GM19463 (cell line): ENCODE measurements around the gene BTNL3.
"Not testable (repeated sequence)": the region's sequence is repeated elsewhere in the genome, so short reads cannot be mapped to it uniquely, and the experiment has no call there.

ENCODE experiments used
- ATAC-seq: cut with Tn5 transposase; IDR thresholded peaks from one replicate; pipeline ENCODE4 v1.9.1; 2021; ENCODE audit warnings: mild to moderate bottlenecking, moderate library complexity; ENCODE audit not compliant: unreplicated experiment

Gene BTNL3

DNA sequence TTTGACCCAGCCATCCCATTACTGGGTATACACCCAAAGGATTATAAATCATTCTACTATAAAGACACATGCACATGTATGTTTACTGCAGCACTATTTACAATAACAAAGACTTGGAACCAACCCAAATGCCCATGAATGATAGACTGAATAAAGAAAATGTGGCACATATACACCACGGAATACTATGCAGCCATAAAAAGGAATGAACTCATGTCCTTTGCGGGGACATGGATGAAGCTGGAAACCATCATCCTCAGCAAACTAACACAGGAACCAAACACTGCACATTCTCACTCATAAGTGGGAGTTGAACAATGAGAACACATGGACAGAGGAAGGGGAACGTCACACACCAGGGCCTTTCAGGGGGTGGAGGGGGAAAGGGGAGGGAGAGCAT is 28.8 kb downstream of the BTNL3 start:
- not testable (repeated sequence) for ATAC-seq

DNA sequence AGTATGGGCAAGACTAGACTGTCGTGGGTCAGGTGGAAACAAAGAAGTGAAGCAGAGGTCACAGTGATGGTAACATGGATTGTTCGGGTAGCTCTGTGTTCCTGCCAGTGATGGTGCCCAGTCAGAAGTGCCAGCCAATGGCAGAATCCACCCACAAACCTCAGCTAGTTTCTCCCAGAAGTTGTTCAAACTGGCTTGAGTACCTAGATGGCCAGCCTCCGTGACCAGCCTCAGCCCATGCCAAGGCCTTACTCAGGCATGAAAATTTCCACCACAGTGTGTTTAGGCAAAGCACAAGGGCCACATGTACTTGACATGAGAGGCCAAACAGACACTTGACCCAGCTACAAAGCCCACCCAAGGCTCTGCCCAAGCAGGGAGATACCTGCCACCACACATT is 32.0 kb downstream of the BTNL3 start:
- ATAC-seq: no peak

DNA sequence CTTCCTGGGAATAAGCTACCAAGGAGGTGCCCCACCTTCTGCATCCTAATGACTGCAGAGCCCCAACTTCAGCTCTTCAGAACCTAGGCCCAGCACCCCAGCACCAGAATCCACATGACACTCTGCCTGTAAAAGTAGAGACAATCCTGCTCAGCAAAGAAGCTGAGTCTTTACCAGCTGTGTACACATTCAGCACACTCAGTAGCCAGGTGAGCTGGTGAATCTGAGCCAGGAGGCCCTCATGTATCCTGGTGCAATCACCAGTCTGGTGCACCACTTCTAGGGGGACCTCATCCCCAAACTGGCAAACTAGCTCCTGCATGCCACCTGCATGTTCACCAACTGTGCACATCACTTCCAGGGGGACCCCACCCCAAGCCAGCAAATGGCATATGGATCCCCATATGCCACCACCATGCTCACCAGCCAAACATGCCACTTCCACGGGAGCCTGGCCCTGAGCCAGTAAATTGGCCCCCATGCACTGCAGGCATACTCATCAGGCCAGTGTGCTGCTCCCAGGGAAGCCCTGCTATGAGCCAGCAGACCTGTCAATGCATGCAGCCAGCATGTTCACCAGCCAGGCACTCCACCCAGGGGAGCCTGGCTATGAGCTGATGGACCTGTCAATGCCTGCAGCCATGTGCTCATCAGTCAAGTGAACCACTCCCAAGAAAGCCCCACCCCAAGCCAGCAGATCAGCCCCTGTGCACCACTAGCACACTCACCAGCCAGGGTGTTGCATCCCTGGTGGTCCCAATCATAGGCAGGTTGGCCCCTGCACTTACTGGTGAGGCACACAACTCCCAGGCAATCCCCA is 35.8 kb downstream of the BTNL3 start:
- ATAC-seq: no peak

DNA sequence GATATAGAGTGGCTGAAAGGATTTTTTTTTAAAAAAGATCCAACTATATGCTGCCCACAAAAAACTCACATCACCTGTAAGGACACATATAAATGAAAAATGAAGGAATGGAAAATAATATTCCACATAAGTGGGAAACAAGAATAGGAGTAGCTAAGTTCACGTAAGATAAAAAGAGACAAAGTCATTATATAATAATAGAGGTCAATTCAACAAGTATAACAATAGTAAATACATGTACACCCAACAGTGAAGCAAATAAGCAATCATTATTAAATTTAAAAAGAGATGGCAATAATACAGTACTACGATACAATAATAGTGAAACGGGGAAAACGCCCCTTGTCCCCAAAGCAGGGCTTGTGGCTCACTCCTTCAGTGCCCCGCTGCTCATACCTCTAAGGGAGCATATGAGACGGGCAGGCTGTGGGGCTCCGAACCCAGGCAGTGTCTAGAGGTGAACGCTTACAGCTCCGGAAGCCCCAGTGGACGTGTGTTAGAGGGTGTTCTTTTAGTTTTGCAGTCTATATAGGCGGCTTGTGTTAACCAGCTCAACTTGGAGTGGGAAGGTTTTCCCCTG is 38.9 kb downstream of the BTNL3 start:
- no peak for ATAC-seq

DNA sequence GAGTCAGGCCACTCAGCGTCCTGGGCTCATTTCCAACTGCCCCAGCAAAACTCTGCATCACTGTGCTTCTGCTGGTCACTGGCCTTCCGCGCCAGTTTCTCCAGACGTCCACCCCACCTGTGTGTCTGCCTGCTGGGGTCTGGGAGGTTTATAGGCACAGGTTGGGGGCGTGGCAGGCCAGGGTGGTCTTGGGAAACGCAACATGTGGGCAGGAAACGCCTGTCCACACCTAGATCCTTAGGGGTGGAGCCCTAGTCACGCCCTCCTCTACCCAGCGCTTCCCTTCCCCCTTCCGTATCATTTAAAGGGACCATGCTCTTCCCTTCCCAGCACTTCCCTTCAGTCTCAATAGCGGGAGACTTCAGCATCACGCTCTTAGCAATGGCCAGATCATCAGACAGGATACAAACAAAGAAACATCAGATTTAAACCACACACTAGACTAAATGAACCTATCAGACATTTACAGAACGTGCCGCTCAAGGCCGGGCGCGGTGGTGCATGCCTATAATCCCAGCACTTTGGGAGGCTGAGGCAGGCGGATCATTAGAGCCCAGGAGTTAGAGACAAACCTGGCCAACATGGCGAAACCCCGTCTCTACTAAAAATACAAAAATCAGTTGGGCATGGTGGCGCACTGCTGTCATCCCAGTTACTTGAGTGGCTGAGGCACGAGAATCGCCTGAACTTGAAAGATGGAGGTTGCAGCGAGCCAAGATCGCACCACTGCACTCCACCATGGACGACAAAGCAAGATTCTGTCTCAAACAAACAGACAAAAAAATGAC is 39.6 kb downstream of the BTNL3 start:
- no peak for ATAC-seq

DNA sequence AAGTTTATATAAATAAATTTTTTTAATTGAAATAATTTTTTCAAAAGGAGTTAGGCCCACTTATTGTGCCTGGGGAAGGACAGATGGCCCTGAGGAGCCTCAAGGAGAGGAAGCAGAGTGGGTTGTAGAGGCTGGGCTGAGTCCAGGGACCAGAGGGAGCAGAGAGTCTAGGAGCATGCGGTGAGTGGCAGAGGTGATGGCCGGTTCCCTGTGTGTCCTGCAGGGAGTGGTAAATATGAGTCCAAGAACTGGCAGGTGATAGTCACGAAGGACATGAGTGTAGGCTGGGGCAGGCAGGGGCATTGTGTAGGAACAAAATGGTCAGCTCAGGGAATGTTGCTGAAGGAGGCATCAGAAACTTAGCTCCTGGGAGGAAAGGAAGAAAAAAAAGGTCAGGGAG is 43.1 kb downstream of the BTNL3 start:
- no peak for ATAC-seq

DNA sequence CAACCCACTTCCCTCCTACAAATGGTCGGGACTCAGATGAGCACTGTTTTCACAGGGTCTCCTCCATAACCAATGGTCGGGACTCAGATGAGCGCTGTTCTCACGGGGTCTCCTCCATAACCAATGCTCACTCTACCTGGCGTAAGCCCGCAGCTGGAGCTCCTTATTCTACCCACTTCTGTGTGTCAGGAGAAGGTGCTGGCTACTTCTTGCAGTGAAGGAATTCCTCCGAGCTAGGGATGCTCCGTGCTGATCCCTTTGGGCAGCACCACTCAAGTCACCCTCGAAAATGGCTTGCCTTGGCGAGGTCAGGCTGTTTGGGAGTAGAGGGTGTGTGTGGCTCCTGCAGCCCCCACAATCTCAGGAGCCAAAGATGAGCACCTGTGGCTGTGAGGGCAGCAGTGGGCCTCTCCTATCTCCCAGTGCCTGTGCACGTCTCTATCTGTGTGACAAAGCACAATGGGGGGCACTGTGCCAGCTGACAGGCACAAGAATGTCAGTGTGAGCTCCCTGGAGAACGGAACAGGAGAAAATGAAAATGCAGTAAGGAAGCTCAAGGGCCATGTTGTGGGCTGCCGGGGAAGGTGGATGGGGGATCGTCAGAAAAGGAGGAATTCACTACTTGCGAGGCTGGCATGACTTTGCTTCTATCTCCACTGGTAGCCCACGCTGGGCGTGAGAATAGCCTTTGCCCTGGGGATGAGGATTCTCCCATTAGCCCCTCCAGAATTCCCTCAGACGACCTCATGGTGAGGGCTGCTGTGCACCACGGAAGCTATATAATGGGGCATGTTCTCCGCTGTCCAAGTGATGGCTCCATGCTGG is 47.6 kb downstream of the BTNL3 start:
- no peak for ATAC-seq

DNA sequence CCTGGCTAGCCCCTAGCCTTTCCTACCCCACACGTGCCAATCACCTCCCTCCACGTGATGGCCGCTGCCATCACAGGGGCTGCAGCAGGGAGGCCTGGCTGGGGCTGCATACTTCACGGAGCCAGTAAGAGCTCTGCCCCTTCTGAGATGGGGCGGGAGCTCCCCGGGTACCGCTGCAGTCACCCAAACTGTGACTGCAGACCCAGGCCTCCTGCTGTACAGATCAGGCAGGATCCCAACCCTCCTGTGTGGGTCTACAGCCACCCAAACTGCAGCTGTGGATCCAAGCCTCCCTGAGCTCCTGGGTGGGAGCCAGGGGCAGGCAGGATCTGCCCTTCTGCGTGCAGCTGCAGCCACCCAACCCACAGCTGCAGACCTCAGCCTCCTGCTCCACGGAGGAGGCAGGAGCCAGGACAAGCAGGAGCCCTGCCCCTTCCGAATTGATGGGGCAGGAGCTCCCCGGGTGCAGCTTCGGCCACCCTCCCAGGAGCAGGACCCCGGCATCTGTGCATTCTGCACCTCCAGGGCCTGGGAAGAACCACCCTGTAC is 48.2 kb downstream of the BTNL3 start:
- ATAC-seq: no peak

DNA sequence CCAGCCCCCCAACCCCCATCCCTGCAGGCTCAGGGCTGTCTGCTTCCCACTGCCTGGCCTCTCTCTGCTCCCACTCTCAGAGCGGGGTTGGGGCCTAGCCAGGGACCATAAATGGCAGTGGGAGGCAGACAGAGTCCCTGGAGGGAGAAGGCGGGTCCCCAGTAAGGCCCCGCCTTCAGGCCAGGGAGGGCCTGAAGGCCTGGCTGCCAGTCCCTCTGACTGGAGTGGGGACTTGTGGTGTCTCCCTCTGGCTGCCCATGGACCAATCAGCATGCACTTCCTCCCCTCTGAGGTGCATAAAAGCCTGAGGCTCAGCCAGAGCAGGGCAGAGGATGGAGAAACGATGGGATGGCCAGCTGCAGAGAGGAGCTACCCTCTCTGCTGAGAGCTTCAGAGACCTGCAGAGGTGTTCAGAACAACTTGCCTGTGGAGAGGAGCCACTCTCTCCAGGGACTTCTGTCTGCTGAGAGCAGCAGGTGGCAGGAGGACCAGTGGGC is 48.8 kb downstream of the BTNL3 start:
- ATAC-seq: no peak

DNA sequence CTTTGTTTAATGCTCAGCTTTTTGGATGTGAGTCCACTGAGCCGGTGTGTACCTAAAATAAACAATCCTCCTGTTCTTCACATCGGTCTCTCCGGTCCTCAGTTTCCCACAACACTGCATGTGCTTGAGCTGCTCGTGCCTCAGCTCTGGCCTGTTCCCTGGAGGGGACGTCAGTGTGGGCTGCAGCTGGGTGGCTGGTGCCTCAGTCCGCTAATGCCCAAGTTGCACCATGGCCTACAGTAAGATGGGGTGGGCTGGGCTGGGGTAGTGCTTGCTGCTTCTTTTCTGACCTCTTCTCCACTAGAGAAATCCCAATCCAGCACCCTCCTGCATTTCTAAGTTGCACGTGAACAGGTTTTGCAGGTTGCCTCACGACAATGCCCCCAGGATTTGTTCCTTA is 50.8 kb downstream of the BTNL3 start:
- ATAC-seq: no peak

DNA sequence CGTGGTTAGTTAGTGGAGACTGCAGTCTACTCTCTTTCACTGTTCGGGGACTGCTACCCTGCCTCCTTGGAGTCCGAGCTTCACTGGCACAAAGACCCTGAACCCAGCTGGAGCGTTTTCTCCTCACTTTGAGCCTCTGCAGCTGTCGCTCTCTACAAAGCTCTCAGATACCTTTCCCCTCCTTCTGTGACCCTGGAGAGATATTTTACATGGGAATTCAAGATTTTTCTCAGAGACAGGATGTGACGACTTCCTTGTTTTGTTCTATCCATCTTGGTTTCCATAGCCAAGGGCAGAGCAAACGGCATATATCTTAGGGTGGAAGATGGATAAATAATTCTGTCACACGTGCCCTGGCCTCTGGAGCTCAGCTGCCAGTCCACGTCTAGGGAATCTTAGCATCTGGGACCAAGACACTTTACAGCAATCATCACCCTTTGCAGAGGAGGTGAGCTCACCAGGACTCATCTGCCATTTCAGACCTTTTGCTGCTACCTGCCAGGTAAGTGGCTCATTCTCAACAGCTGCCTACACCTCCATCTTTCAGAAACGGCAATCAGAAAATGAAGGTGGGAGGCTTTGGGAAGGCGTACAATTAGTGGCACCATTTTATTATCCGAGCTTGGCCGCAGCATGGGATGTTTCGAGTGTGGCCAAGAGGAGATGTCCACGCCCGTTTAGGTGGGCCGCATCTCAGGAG is 51.4 kb downstream of the BTNL3 start, which contains the start of gene BTNL9:
Gene BTNL9, plus strand, starts transcription at position 336 of the 700 bp plus-strand sequence. CDS start 5,224 bp downstream, outside the sequence.
- ATAC-seq: no peak

DNA sequence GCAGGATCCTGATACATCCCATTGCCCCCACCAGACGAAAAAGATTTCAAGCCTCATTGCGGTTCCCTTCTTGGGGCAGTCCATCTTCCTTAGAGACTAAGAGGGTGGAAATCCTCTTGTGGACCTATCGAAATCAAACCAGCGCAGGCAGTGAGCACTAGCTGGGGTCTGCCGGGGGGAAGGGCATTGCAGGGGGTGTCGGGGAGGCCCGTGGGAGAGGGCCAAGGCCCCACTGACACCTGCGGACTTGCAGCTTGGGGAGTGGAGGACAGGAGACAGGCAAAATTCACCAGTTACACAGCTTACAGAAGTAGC is 51.9 kb downstream of the BTNL3 start:
- no peak for ATAC-seq

DNA sequence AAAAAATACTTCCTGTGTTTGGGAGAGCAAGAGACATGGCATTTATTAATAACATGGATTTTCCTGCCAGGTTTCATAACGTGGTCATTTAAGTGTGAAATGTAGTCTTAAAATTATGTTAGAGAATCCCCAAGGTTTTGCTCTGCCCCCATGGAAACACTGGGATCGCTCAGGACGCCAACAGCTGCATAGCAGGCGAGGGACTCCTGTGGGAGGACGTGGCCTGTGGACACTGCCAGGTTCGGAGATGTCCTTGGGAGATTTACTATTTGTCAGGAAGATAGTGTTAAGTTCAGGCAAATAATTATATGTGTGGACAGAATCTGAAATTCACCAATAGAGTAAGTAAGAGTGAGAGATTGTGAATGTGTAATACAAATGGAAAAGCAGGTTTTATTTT is 52.4 kb downstream of the BTNL3 start:
- no peak for ATAC-seq

DNA sequence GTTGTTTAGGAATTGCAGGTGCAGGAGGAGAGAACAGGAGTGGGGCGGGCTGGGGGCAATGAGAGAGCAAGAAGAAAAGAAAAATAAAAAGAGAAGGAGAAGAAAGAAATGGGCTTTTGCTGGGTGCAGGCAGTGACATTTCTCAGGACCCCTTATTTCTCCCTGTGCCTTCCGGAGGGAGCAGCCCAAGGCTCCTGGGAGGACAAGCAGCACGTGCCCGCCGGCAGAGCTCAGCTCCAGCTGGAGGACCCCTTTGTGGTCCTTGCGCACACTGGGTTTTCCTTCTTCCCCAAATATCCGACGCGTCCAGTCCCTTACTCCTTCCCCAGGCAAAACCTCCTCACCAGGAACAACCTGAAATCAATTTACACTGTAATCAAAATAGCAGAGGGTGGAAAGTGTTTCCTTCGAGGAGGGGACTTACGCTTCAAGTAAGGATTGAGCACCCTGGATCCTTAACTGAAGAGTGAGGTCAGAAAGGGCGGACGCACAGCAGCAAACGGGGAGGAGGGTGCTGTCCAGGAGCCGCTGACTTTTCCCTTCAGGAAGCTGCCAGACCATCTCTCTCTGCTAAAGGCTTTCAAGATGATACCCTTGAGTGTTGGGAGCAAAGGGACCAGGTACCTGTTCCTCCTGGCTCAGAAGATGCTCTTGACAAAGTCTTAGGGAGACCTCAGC is 53.5 kb downstream of the BTNL3 start:
- no peak for ATAC-seq

DNA sequence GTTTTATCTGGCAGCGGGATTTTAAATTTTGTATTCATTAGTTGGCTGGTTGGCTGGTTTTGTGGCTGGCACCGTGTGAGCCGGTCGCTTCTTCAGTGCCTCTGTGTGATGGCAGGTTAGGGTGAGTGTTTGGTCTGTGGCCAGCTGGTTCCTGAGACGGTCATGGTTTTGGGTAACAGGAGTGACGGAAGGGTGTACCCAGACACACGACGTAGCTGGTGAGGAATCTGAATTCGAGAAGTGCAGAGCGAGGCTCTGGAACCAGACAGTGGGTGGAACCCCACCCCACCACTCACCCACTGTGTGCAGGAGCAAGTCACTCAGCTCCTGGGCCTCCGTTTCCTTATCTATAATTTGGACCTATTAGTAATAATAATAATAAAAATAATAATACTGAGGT is 54.1 kb downstream of the BTNL3 start:
- ATAC-seq: no peak

DNA sequence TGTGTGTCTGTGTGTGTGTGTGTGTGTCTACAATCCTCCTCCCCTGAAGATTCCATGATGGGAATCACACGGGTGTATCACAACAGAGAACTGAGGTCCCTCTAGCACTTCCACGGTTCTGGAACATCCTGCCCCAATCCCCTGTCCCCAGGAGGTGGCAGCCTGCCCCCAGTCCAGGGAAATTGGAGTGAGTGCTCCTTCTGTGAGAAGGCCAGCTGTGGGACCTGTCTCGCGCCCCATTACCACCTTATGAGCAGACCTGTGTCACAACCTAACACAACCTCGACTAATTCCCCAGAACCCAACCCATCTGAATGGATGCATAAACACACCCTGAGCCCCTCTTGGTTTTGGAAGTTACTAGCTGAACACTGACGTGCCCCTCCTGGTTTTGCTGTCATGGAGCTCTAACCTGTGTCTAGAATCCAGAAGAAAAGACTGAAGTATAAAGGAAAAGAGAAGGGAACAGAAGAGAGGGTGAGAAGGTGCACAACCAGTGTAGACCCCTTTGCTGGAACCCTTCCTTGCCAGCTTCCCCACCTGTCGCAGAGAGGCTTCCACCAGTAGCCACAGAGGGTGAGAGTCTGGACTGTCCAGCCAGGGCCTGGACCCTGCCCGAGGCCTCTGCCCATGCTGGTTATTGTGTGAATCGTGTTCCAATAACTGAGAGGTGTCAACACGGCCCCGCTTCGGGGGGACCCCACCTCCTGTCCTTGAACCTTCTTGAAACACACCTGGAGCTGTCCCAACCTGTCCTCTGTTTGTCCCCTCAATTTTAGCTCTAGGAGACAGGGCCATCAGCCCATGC is 54.8 kb downstream of the BTNL3 start:
- no peak for ATAC-seq

DNA sequence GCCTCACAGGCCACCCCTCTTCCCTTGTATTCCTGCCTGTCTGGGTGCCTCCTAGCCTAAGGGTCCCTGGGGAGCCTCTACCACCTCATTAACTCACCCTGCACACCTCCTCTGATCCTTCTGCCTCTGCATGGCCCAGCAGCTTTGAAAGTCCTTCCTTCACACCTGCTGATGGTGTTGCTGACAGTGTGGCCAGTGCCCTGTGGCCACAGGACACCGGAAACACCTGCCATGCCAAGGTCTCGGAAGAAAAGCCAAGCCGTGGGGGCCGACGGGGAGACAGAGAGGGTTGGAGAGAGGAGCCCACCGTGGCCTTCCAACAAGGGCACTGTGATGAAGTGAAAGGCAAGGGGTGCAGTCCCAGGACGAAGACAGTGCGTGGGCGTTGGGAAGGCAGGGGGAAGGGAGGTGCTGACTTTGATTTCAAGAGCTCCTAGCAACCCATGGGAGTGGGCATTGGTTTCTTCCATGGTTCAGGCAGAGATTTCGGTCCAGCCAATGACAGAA is 55.5 kb downstream of the BTNL3 start:
- no peak for ATAC-seq

DNA sequence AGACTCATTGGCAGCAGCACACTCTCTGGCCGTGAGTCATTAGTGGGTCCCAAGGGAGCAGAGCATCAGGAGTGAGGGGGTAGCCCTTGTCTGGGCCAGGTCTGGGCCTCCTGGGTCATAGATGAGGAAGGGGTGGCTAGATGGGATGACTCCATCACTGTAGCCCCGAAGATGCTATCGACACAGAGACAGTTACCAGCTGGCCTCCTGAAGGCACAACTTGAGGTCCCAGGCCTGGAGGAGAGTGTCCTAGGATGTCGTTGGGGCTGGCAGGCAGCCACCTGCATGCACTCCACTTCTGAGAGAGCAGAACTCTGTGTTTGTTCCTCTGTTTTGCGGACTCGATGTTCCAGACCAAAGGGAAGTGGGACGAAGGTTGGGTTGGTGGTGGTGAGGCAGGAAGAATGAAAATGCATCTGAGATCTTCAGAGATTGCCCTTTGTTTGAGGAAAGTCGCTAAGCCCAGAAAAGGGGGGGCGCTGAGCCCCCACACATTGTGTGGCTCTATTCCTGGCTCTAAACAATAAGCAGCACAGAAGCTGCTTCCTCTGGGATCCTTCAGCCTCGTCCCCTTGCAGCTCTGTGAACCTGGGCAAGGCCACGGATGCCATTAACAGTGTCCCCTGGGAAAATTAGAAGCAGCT is 56.1 kb downstream of the BTNL3 start:
- no peak for ATAC-seq
